ENCODE results near the gene ANKMY1. TPM values are rescaled to one million over a fixed set of nuclear protein-coding genes. Genes with fewer than 3 reads are reported as not detected.

Gene ANKMY1
- total and polyA plus RNA-seq, 12 donors, result 1.9 to 15.6 (median 5.3) TPM

DNA sequence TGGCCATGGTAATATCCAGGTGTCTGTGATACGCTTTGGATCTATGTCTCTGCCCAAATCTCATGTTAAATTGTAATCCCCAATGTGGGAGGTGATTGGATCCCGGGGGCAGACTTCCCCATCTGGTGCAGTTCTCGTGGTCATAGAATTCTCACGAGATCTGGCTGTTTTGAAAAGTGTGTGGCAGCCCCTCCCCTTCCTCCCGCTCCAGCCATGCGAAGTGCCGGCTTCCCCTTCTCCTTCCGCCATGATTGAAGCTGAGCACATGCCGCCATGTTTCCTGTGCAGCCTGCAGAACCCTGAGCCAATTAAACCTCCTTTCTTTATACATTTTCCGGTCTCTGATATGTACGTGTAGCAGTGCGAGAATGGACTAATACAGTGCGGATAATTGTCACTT lies 79.9 kb downstream of the ANKMY1 start:
- Histone ChIP-seq H3K36me3 (no peaks in the 10 kb centered on the region), H3K27me3 (no peaks in the 10 kb centered on the region), H3K4me1 (no peaks in the 10 kb centered on the region), H3K27ac (no peak overlapping the region), H3K9me3 (peaks cover 0 to 39% (median 15%) of the 10 kb centered on the region in 11 donors), H3K4me3 (no peak overlapping the region)
- intact Hi-C loops (cut with DNase I), result no loop called here
- DNase-seq, result no peak
- TF ChIP-seq, protein P1, sequence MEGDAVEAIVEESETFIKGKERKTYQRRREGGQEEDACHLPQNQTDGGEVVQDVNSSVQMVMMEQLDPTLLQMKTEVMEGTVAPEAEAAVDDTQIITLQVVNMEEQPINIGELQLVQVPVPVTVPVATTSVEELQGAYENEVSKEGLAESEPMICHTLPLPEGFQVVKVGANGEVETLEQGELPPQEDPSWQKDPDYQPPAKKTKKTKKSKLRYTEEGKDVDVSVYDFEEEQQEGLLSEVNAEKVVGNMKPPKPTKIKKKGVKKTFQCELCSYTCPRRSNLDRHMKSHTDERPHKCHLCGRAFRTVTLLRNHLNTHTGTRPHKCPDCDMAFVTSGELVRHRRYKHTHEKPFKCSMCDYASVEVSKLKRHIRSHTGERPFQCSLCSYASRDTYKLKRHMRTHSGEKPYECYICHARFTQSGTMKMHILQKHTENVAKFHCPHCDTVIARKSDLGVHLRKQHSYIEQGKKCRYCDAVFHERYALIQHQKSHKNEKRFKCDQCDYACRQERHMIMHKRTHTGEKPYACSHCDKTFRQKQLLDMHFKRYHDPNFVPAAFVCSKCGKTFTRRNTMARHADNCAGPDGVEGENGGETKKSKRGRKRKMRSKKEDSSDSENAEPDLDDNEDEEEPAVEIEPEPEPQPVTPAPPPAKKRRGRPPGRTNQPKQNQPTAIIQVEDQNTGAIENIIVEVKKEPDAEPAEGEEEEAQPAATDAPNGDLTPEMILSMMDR (IDR thresholded peaks at IDR 0.05), result no peak
- WGBS, 2 donors, result 92% methylated on average over 13 of the region's 13 CpGs
- ATAC-seq, result no peak

DNA sequence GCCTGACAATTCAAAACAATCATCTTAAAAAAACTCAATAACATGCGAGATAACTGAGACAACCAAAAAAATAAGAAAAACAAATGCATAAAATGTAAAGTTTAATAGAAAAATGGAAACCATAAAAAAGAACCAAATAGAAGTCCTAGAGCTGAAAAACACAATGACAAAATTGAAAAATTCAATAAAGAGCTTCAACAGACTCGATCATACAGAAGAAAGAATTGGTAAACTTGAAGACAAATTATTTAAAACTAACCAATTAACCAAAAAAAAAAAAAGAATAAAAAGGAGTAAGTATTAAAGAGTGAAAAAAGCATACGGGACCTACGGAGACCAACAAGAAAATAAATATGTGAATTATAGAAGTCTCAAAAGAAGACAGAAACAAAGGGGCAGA lies 84.6 kb downstream of the ANKMY1 start:
- 96 to 97% methylated on average over 4 of the region's 4 CpGs for WGBS, 2 donors
- ATAC-seq, result no peak
- Histone ChIP-seq H3K9me3 (peaks cover 0 to 49% (median 18%) of the 10 kb centered on the region in 11 donors), H3K27ac (no peak overlapping the region), H3K36me3 (no peaks in the 10 kb centered on the region), H3K4me3 (no peak overlapping the region), H3K4me1 (no peaks in the 10 kb centered on the region), H3K27me3 (no peaks in the 10 kb centered on the region)
- intact Hi-C loops (cut with DNase I), result no loop called here
- TF ChIP-seq, protein P1 (IDR thresholded peaks at IDR 0.05), result no peak
- no peak for DNase-seq

DNA sequence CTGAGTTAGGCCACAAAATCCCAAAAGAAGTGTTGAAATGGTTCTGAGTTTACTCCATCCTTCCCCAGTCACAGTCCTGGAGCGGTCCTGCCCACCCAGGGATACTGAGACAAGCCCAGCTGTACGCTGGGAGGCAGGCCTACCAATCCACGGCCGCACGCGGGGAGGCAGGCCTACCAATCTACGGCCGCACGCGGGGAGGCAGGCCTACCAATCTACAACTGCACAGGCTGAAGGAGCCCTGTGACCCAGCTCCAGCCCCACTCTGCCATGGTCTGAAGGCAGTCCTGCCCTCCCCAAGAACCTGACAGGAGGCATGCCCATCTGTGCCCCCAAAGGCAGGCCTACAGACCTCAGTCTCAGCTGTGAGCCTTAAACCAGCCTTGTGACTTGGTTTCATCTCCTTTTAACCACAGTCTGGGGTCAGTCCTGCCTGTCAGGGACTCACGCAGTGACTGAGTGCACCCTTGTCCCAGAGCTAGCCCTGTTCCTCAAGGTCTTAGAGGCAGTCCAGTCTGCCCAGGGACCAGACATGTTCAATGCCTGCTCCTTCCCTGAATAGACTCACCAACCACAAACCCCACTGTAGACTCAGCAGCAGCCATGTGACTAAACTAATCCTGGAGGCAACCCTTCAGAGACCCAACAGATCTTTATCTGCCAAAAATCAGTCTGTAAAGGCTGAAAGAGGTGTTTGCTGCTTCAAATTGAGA lies 85.6 kb downstream of the ANKMY1 start:
- TF ChIP-seq, protein P1 (IDR thresholded peaks at IDR 0.05), result no peak
- Histone ChIP-seq H3K9me3 (peaks cover 0 to 49% (median 18%) of the 10 kb centered on the region in 11 donors), H3K27me3 (no peaks in the 10 kb centered on the region), H3K4me1 (no peaks in the 10 kb centered on the region), H3K27ac (no peak overlapping the region), H3K36me3 (no peaks in the 10 kb centered on the region), H3K4me3 (no peak overlapping the region)
- no peak for DNase-seq
- WGBS, 2 donors, result 96 to 97% methylated on average over 11 of the region's 11 CpGs
- intact Hi-C loops (cut with DNase I), result no loop called here
- no peak for ATAC-seq

DNA sequence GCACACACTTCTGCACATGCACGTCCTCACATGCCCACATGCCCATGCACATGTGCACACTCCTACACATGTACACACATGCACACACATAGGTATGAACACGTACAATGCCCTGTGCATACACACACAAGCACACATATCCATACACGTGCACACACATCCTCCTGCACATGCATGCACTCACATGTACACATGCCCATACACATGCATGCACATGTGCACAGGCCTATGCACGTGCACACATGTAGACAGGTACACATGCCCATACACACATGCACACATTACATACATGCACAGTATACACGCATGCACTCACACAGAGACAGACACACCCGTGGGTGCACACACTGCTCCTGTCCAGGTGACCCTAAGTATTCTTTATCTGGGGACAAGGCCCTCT lies 88.0 kb downstream of the ANKMY1 start:
- DNase-seq, result no peak
- Histone ChIP-seq H3K4me1 (peaks cover 0 to 16% (median 10%) of the 10 kb centered on the region in 9 donors), H3K36me3 (peaks cover 0 to 15% (median 4%) of the 10 kb centered on the region in 9 donors), H3K27me3 (no peaks in the 10 kb centered on the region), H3K9me3 (peaks cover 0 to 31% (median 15%) of the 10 kb centered on the region in 11 donors), H3K4me3 (no peak overlapping the region), H3K27ac (no peak overlapping the region)
- intact Hi-C loops (cut with DNase I), result no loop called here
- WGBS, 2 donors, result 92 to 93% methylated on average over 6 of the region's 6 CpGs
- TF ChIP-seq, protein P1 (IDR thresholded peaks at IDR 0.05), result no peak
- peak in 1 of 8 donors; percentile 2 for ATAC-seq
